SK-MEL-5 (cell line): ENCODE data around the gene POP4. TPM values are rescaled to one million over a fixed set of nuclear protein-coding genes. Genes with fewer than 3 reads are reported as not detected.

Source experiments
- DNase-seq: peaks from one replicate; pipeline ENCODE4 v3.0.0-alpha.2; 2016; ENCODE audit warnings: low read depth, low spot score
- in situ Hi-C: cut with HindIII; loops from 2 replicates; pipeline ENCODE4 v1.10.0; 2016; ENCODE audit warnings: low sequenced_read_pairs, high pct_unique_total_duplicates, low pct_unique_long_range_greater_than_20kb
- total RNA-seq: library from RNA; depleted of rRNA; stranded (reverse); fragments of >200 nt; shearing (Covaris generic); gene quantifications from 2 replicates; pipeline ENCODE4 v1.2.3, GENCODE V29; 2014

The POP4 gene
- total RNA-seq, 1 experiment from 2014 or later, result 105 TPM

GRCh38 chr19:29641597-29641996 lies 35.5 kb downstream of the POP4 start:
- in situ Hi-C loops, result no loop called here
- DNase-seq, result no peak

DNA sequence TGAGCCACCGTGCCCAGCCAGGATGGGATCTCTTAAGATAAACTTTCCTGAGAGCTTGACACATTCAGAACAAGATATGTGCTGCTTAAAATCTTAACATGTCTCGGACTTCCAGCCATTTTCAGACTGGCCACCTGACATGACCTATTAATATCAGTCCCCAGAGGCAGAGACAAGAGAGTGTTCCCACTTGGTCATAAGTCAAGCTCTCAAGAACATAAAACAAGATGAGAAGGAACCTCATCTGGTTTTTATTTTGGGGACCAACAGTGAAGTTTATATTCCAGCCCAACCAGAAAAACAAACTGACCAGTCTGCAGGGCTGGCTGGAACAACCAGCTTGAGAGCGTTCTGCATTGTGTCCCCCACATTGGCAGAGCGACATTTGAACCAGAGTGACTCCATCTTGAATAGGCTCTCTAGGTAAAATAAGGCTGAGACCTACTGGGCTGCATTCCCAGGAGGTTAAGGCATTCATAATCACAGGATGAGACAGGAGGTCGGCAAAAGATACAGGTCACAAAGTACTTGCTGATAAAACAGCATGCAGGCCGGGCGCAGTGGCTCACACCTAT lies 37.4 kb downstream of the POP4 start:
- in situ Hi-C loops, result no loop called here
- no peak for DNase-seq

- in situ Hi-C loops, result no loop called here
- no peak for DNase-seq
Observed at GRCh38 chr19:29644210-29644609, 38.1 kb downstream of the POP4 start.

DNA sequence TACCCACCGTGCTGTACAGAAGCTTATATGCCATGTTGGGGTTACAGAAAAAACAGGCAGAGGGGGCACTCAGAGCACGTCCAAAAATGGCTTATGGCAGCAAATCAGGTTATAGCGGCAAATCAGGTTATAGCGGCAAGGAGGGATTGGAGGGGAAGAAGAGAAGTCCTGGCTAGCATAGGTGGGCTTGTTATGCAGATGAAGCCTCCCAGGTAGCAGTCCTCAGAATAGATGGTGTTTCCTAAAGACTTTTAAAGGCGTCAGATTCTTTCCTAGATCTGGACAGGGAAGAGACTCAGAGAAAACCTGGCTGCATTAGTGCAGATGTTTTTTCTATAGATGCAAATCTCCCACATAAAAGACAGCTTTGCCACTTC lies 39.4 kb downstream of the POP4 start:
- in situ Hi-C loops, result no loop called here
- DNase-seq, result no peak

DNA sequence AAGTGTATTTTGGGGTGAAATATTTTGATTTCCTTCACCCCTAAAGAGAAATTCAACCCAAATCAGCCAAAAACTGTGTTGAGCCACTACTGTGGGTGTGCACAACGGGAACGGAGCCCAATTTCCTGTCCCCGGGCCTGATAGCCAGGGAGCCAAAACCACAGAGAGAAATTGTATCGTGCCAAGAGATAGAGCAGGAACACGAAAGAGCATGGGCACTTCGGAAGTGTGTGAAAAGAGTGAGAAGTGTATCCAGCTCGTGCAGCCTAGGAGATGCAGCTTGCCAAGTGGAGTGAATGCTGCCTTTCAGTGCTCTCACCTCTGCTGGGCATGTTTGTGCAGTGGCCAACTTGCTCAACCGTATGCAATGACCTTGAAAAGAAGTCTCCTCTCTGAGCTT lies 39.8 kb downstream of the POP4 start:
- peak; percentile 71 for DNase-seq
- in situ Hi-C loops, result no loop called here

GRCh38 chr19:29650772-29651387 lies 44.8 kb downstream of the POP4 start:
- in situ Hi-C loops, result no loop called here
- DNase-seq, result no peak

- DNase-seq, result no peak
- in situ Hi-C loops, result no loop called here
Observed at GRCh38 chr19:29651622-29652394, 45.7 kb downstream of the POP4 start.

GRCh38 chr19:29653398-29653797 lies 47.3 kb downstream of the POP4 start:
- in situ Hi-C loops, result no loop called here

GRCh38 chr19:29655648-29656335 lies 49.7 kb downstream of the POP4 start:
- in situ Hi-C loops, result no loop called here
- no peak for DNase-seq

More at GRCh38 chr19:29653398-29653797, 47.3 kb downstream of the POP4 start:
- no peak for DNase-seq

- no peak for DNase-seq
- in situ Hi-C loops, result no loop called here
Observed at GRCh38 chr19:29658221-29658991, 52.3 kb downstream of the POP4 start.

GRCh38 chr19:29660835-29661234 lies 54.8 kb downstream of the POP4 start:
- in situ Hi-C loops, result no loop called here

DNA sequence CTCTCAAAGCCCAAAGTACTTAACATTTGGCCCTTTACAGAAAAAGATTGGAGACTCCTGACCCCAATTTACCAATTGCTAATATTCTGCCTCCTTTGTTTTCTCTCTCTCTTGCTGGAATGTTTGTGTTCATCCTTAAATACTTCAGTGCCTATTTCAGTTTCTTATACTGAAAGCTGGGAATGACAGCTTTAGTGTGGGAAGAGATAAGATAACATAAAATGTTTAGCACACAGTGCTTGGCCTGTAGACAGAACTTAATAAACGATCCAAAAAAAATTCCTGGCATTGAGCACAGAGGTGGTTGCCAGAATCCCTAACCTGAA lies 56.2 kb downstream of the POP4 start:
- in situ Hi-C loops, result no loop called here
- no peak for DNase-seq

More at GRCh38 chr19:29660835-29661234, 54.8 kb downstream of the POP4 start:
- DNase-seq, result no peak

- DNase-seq, result peak; percentile 33
- in situ Hi-C loops, result no loop called here
Observed at GRCh38 chr19:29662604-29663404, 56.7 kb downstream of the POP4 start.

- in situ Hi-C loops, result no loop called here
- DNase-seq, result no peak
Observed at GRCh38 chr19:29663861-29664752, 58.0 kb downstream of the POP4 start.

- DNase-seq, result no peak
- in situ Hi-C loops, result no loop called here
Observed at GRCh38 chr19:29664753-29665214, 58.7 kb downstream of the POP4 start.

GRCh38 chr19:29665215-29665825 lies 59.2 kb downstream of the POP4 start, which contains the start of gene PLEKHF1:
TSS of gene PLEKHF1 (plus strand) at chr19:29665461. CDS start at chr19:29673840, 8,379 bp downstream.
- peak; percentile 75 for DNase-seq
- in situ Hi-C loops, result no loop called here
